ENCODE measurements around the gene APOB. TPM values are rescaled to one million over a fixed set of nuclear protein-coding genes. Genes with fewer than 3 reads are reported as not detected.

APOB gene
- total RNA-seq, 2 donors from 2014 or later = 7.5 to 14.1 TPM

- TF ChIP-seq CTCF (conservative IDR thresholded peaks at IDR 0.05) = no peak
- Mint-ChIP-seq H3K27me3 (ENCODE audit: insufficient read depth) (peaks cover 39% of the 10 kb centered on the region), H3K36me3 (ENCODE audit: low read depth) (peaks cover 3% of the 10 kb centered on the region), H3K4me3 (peak overlapping the region; percentile 59), H3K9me3 (no peaks in the 10 kb centered on the region), H3K4me1 (peaks cover 24% of the 10 kb centered on the region), H3K27ac (no peak overlapping the region)
- Histone ChIP-seq H3K4me3 (ENCODE audit: low read length) (no peak overlapping the region), H3K36me3 (ENCODE audit: control insufficient read depth, insufficient read depth, low read length) (no peaks in the 10 kb centered on the region), H3K27me3 (ENCODE audit: control insufficient read depth, insufficient read depth, low read length, poor library complexity, severe bottlenecking) (peaks cover 18% of the 10 kb centered on the region), H3K4me1 (ENCODE audit: control insufficient read depth, insufficient read depth, low read length) (peaks cover 3% of the 10 kb centered on the region), H3K9me3 (ENCODE audit: control insufficient read depth, low read length) (no peaks in the 10 kb centered on the region), H3K27ac (ENCODE audit: low read depth, low read length) (no peak overlapping the region), H3K9ac (ENCODE audit: extremely low read depth, low read length, poor library complexity, severe bottlenecking) (no peak overlapping the region)
- WGBS, 2 experiments (ENCODE audit: insufficient coverage in 1 of 2, insufficient read length in 1 of 2) = 0 to 30% methylated on average over 3 to 5 of the region's 5 CpGs
- no peak for DNase-seq
Measured at GRCh38 chr2:21042708-21042957, 1.2 kb downstream of the APOB start.

- H3K36me3 ChIP-seq (ENCODE audit: control insufficient read depth, insufficient read depth, low read length) = no peaks in the 10 kb centered on the region
- H3K27me3 ChIP-seq (ENCODE audit: control insufficient read depth, insufficient read depth, low read length, poor library complexity, severe bottlenecking) = peaks cover 17% of the 10 kb centered on the region
- Mint-ChIP-seq H3K9me3 (no peaks in the 10 kb centered on the region), H3K36me3 (ENCODE audit: low read depth) (peaks cover 3% of the 10 kb centered on the region), H3K4me3 (no peak overlapping the region), H3K27ac (no peak overlapping the region), H3K27me3 (ENCODE audit: insufficient read depth) (peaks cover 35% of the 10 kb centered on the region), H3K4me1 (peaks cover 23% of the 10 kb centered on the region)
- no peaks in the 10 kb centered on the region for H3K9me3 ChIP-seq (ENCODE audit: control insufficient read depth, low read length)
- no peak overlapping the region for H3K4me3 ChIP-seq (ENCODE audit: low read length)
- TF ChIP-seq CTCF (conservative IDR thresholded peaks at IDR 0.05) = no peak
- H3K27ac ChIP-seq (ENCODE audit: low read depth, low read length) = no peak overlapping the region
- peaks cover 3% of the 10 kb centered on the region for H3K4me1 ChIP-seq (ENCODE audit: control insufficient read depth, insufficient read depth, low read length)
- 91 to 94% methylated on average over 13 to 16 of the region's 16 CpGs for WGBS, 2 experiments (ENCODE audit: insufficient coverage in 1 of 2, insufficient read length in 1 of 2)
- no peak for DNase-seq
- H3K9ac ChIP-seq (ENCODE audit: extremely low read depth, low read length, poor library complexity, severe bottlenecking) = no peak overlapping the region
Measured at GRCh38 chr2:21041943-21042707, 1.7 kb downstream of the APOB start.

- H3K4me3 ChIP-seq (ENCODE audit: low read length) = no peak overlapping the region
- H3K27ac Mint-ChIP-seq = no peak overlapping the region
- H3K36me3 Mint-ChIP-seq (ENCODE audit: low read depth) = peaks cover 4% of the 10 kb centered on the region
- no peak for DNase-seq
- no peak overlapping the region for H3K9ac ChIP-seq (ENCODE audit: extremely low read depth, low read length, poor library complexity, severe bottlenecking)
- 92 to 95% methylated on average over 2 to 4 of the region's 4 CpGs for WGBS, 2 experiments (ENCODE audit: insufficient coverage in 1 of 2, insufficient read length in 1 of 2)
- H3K27me3 Mint-ChIP-seq (ENCODE audit: insufficient read depth) = peaks cover 31% of the 10 kb centered on the region
- H3K27me3 ChIP-seq (ENCODE audit: control insufficient read depth, insufficient read depth, low read length, poor library complexity, severe bottlenecking) = peaks cover 17% of the 10 kb centered on the region
- H3K9me3 Mint-ChIP-seq = no peaks in the 10 kb centered on the region
- no peak overlapping the region for H3K4me3 Mint-ChIP-seq
- no peak for TF ChIP-seq CTCF (conservative IDR thresholded peaks at IDR 0.05)
- H3K36me3 ChIP-seq (ENCODE audit: control insufficient read depth, insufficient read depth, low read length) = no peaks in the 10 kb centered on the region
- peaks cover 3% of the 10 kb centered on the region for H3K4me1 ChIP-seq (ENCODE audit: control insufficient read depth, insufficient read depth, low read length)
- no peak overlapping the region for H3K27ac ChIP-seq (ENCODE audit: low read depth, low read length)
- H3K9me3 ChIP-seq (ENCODE audit: control insufficient read depth, low read length) = no peaks in the 10 kb centered on the region
- peaks cover 17% of the 10 kb centered on the region for H3K4me1 Mint-ChIP-seq
Measured at GRCh38 chr2:21041462-21041861, 2.4 kb downstream of the APOB start.

Measured in endodermal cell (in vitro differentiated cells).